HEK293T (cell line): Measurements from ENCODE around the gene THSD7B.

Experiments
- ARNT ChIP-seq: fragments of 450-650 bp; IDR thresholded peaks from 2 replicates; pipeline ENCODE4 v1.6.1; 2017; ENCODE audit warnings: mild to moderate bottlenecking
- BHLHE40 ChIP-seq: fragments of 450-650 bp; IDR thresholded peaks from 2 replicates; pipeline ENCODE4 v1.6.1; 2016; ENCODE audit warnings: mild to moderate bottlenecking, moderate library complexity, borderline replicate concordance
- CTBP1 ChIP-seq: fragments of 450-650 bp; IDR thresholded peaks from 2 replicates; pipeline ENCODE4 v1.6.1; 2016; ENCODE audit warnings: borderline replicate concordance
- ELF4 ChIP-seq: fragments of 450-650 bp; IDR thresholded peaks from 2 replicates; pipeline ENCODE4 v1.6.1; 2017; ENCODE audit warnings: antibody characterized with exemption
- FOXA1 ChIP-seq: fragments of 450-650 bp; IDR thresholded peaks from 2 replicates; pipeline ENCODE4 v1.6.1; 2016; ENCODE audit warnings: mild to moderate bottlenecking
- FOXM1 ChIP-seq: fragments of 450-650 bp; IDR thresholded peaks from 2 replicates; pipeline ENCODE4 v1.6.1; 2017; ENCODE audit warnings: mild to moderate bottlenecking, borderline replicate concordance
- HDGF ChIP-seq: fragments of 450-650 bp; IDR thresholded peaks from 2 replicates; pipeline ENCODE4 v1.6.1; 2017; ENCODE audit warnings: antibody characterized with exemption, borderline replicate concordance
- L3MBTL2 ChIP-seq: fragments of 450-650 bp; conservative IDR thresholded peaks from 2 replicates; pipeline ENCODE4 v1.6.1; 2016; ENCODE audit warnings: mild to moderate bottlenecking
- LEF1 ChIP-seq: fragments of 450-650 bp; IDR thresholded peaks from 2 replicates; pipeline ENCODE4 v1.6.1; 2017; ENCODE audit warnings: mild to moderate bottlenecking, borderline replicate concordance
- NFRKB ChIP-seq: fragments of 450-650 bp; IDR thresholded peaks from 2 replicates; pipeline ENCODE4 v1.6.1; 2016; ENCODE audit warnings: mild to moderate bottlenecking, moderate library complexity
- SUZ12 ChIP-seq: fragments of 450-650 bp; IDR thresholded peaks from 2 replicates; pipeline ENCODE4 v1.6.1; 2016; ENCODE audit warnings: mild to moderate bottlenecking
- ZNF384 ChIP-seq: fragments of 450-650 bp; IDR thresholded peaks from 2 replicates; pipeline ENCODE4 v1.6.1; 2016
- TF ChIP-seq, protein P1 (sequence below): fragments of 450-650 bp; IDR thresholded peaks from 2 replicates; pipeline ENCODE4 v1.6.1; 2016

DNA sequence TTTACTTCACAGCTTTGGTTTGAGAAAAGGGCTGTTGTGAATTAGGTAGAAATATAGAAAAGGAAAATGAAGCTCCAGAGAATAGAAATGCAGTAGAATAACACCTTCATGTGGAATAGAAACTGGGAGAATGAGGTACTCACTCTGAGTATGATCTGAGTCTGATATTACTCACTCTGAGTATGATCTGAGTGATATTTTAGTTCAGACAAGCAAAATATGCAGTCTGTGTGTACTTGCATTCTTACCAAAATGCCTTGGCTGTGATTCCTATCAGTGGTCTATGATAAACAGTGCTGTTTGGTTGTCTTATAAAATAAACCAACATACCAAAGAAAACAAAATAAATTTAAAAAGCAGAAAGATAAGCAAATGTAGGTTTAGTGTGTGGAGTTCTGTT lies 487.6 kb downstream of the THSD7B start:
- no peak for TF ChIP-seq HDGF
- TF ChIP-seq ELF4: no peak
- no peak for TF ChIP-seq BHLHE40
- TF ChIP-seq L3MBTL2: no peak
- no peak for TF ChIP-seq SUZ12
- no peak for TF ChIP-seq ARNT
- TF ChIP-seq, protein P1, sequence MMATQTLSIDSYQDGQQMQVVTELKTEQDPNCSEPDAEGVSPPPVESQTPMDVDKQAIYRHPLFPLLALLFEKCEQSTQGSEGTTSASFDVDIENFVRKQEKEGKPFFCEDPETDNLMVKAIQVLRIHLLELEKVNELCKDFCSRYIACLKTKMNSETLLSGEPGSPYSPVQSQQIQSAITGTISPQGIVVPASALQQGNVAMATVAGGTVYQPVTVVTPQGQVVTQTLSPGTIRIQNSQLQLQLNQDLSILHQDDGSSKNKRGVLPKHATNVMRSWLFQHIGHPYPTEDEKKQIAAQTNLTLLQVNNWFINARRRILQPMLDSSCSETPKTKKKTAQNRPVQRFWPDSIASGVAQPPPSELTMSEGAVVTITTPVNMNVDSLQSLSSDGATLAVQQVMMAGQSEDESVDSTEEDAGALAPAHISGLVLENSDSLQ: no peak
- no peak for TF ChIP-seq NFRKB
- no peak for TF ChIP-seq FOXM1
- TF ChIP-seq FOXA1: no peak
- TF ChIP-seq ZNF384: no peak
- TF ChIP-seq LEF1: no peak
- TF ChIP-seq CTBP1: no peak
